ENCODE results near the gene PRDM16. TPM values are rescaled to one million over a fixed set of nuclear protein-coding genes. Genes with fewer than 3 reads are reported as not detected.

Gene PRDM16
- total RNA-seq, 1 experiment from 2014 or later = 1.6 TPM

- TF ChIP-seq ZBTB43 (CRISPR knock-in tag; IDR thresholded peaks at IDR 0.05) = no peak
Observed at GRCh38 chr1:3399732-3400131, 330.7 kb downstream of the PRDM16 start (continued).

GRCh38 chr1:3401585-3402257 is 332.7 kb downstream of the PRDM16 start:
- CTCF ChIA-PET = interaction anchor here (0.7 to 2.5 kb wide), 7 partner anchors 14 to 223 kb away, joined by 3 to 17 read pairs (median 4); no protein-coding TSS in a partner anchor
- peaks cover 8% of the 10 kb centered on the region; the same call in 1 of the 2 replicates for H3K27me3 Mint-ChIP-seq (ENCODE audit: low read depth)
- no peak overlapping the region for H3K4me3 Mint-ChIP-seq
- DNase-seq (ENCODE audit: low spot score) (no peak), ATAC-seq (no peak)
- no peak overlapping the region for H3K27ac Mint-ChIP-seq
- H3K9me3 Mint-ChIP-seq = no peaks in the 10 kb centered on the region
- H3K36me3 Mint-ChIP-seq = no peaks in the 10 kb centered on the region
- POLR2A ChIA-PET = no interaction called here
- no peaks in the 10 kb centered on the region for H3K4me1 Mint-ChIP-seq
- TF ChIP-seq PRDM15 (CRISPR knock-in tag; IDR thresholded peaks at IDR 0.05) (no peak), E2F1 (CRISPR knock-in tag; IDR thresholded peaks at IDR 0.05) (no peak), ZNF281 (CRISPR knock-in tag; IDR thresholded peaks at IDR 0.05) (no peak), MLX (CRISPR knock-in tag; IDR thresholded peaks at IDR 0.05) (no peak), ATF3 (CRISPR knock-in tag; conservative IDR thresholded peaks at IDR 0.05) (no peak), ATF1 (CRISPR knock-in tag; IDR thresholded peaks at IDR 0.05) (no peak), ARID4B (CRISPR knock-in tag; IDR thresholded peaks at IDR 0.05; ENCODE audit: borderline replicate concordance) (no peak), ETV6 (CRISPR knock-in tag; IDR thresholded peaks at IDR 0.05) (no peak), ZNF671 (CRISPR knock-in tag; IDR thresholded peaks at IDR 0.05) (no peak), AR (CRISPR knock-in tag; IDR thresholded peaks at IDR 0.05) (no peak), NR2C2 (CRISPR knock-in tag; IDR thresholded peaks at IDR 0.05) (no peak), RORB (CRISPR knock-in tag; IDR thresholded peaks at IDR 0.05) (no peak), E2F4 (CRISPR knock-in tag; IDR thresholded peaks at IDR 0.05; ENCODE audit: borderline replicate concordance, low read depth) (no peak), RELA (CRISPR knock-in tag; IDR thresholded peaks at IDR 0.05; ENCODE audit: borderline replicate concordance) (no peak)
